GM21423 (cell line): ENCODE measurements around the gene SH3PXD2A.
"Not testable (repeated sequence)": the region's sequence is repeated elsewhere in the genome, so short reads cannot be mapped to it uniquely, and the experiment has no call there.

ENCODE experiments used
- ATAC-seq: cut with Tn5 transposase; IDR thresholded peaks from one replicate; pipeline ENCODE4 v1.9.1; 2021; ENCODE audit warnings: mild to moderate bottlenecking, moderate library complexity; ENCODE audit not compliant: unreplicated experiment

Gene SH3PXD2A

GRCh38 chr10:103793920-103794883 is 61.2 kb downstream of the SH3PXD2A start:
- ATAC-seq = no peak

GRCh38 chr10:103793429-103793828 is 61.9 kb downstream of the SH3PXD2A start:
- no peak for ATAC-seq

- no peak for ATAC-seq
These were observed 62.8 kb downstream of the SH3PXD2A start for GRCh38 chr10:103792547-103792946.

- ATAC-seq = no peak
These were observed 63.5 kb downstream of the SH3PXD2A start for GRCh38 chr10:103791858-103792257.

GRCh38 chr10:103791291-103791690 is 64.1 kb downstream of the SH3PXD2A start:
- ATAC-seq = no peak

- no peak for ATAC-seq
These were observed 64.8 kb downstream of the SH3PXD2A start for GRCh38 chr10:103790580-103790979.

- no peak for ATAC-seq
These were observed 65.6 kb downstream of the SH3PXD2A start for GRCh38 chr10:103789771-103790201.

GRCh38 chr10:103789161-103789560 is 66.2 kb downstream of the SH3PXD2A start:
- ATAC-seq = no peak

- no peak for ATAC-seq
These were observed 68.0 kb downstream of the SH3PXD2A start for GRCh38 chr10:103787331-103787730.

GRCh38 chr10:103786020-103786419 is 69.4 kb downstream of the SH3PXD2A start:
- no peak for ATAC-seq

GRCh38 chr10:103784723-103785418 is 70.5 kb downstream of the SH3PXD2A start:
- no peak for ATAC-seq

- ATAC-seq = no peak
These were observed 71.3 kb downstream of the SH3PXD2A start for GRCh38 chr10:103784089-103784488.

GRCh38 chr10:103783681-103784080 is 71.7 kb downstream of the SH3PXD2A start:
- ATAC-seq = no peak

GRCh38 chr10:103781329-103782061 is 73.9 kb downstream of the SH3PXD2A start:
- ATAC-seq = no peak

GRCh38 chr10:103780242-103781149 is 74.9 kb downstream of the SH3PXD2A start:
- no peak for ATAC-seq

GRCh38 chr10:103778358-103779139 is 76.8 kb downstream of the SH3PXD2A start:
- no peak for ATAC-seq

- no peak for ATAC-seq
These were observed 78.3 kb downstream of the SH3PXD2A start for GRCh38 chr10:103776878-103777591.

- no peak for ATAC-seq
These were observed 79.6 kb downstream of the SH3PXD2A start for GRCh38 chr10:103775776-103776175.

- not testable (repeated sequence) for ATAC-seq
These were observed 82.5 kb downstream of the SH3PXD2A start for GRCh38 chr10:103772846-103773245.
